HG03442 (cell line): Measurements from ENCODE around the gene CECR2.
"Not testable (repeated sequence)": the region's sequence is repeated elsewhere in the genome, so short reads cannot be mapped to it uniquely, and the experiment has no call there.

Source experiments
- ATAC-seq: cut with Tn5 transposase; IDR thresholded peaks from one replicate; pipeline ENCODE4 v1.9.1; 2021; ENCODE audit warnings: mild to moderate bottlenecking, moderate library complexity; ENCODE audit not compliant: unreplicated experiment

Gene CECR2

DNA sequence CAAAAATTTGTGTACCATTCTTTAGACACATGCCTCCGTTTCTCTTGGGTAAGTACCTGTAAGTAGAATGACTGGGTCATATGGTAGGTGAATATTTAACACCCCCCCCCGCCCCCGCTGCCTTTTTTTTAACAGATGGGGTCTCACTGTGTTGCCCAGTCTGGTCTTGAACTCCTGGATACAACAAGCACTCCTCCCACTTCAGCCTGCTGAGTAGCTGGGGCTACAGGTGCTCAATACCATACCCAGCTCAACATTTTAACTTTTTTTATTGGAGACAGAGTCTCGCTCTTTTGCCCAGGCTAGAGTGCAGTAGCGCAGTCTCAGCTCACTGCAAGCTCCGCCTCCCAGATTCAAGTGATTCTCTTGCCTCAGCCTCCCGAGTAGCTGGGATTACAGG, 32.5 kb downstream of the CECR2 start:
- no peak for ATAC-seq

DNA sequence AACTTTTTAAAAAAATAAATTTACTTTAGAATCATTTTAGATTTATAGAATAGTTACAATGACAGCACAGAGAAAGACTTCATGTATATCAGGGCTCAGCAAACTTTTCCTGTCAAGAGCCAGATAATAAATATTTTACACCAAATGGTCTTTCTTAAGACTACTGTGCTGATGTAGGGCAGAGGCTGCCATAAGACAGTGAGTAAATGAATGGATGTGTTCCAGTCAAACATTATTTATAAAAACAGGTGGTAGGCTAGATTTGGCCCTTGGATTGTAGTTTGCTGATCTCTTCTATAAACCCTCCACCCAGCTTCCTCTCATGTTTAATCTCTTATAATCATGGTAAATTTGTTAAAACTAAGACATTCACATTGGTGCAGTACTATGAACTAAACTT, 33.0 kb downstream of the CECR2 start:
- no peak for ATAC-seq

DNA sequence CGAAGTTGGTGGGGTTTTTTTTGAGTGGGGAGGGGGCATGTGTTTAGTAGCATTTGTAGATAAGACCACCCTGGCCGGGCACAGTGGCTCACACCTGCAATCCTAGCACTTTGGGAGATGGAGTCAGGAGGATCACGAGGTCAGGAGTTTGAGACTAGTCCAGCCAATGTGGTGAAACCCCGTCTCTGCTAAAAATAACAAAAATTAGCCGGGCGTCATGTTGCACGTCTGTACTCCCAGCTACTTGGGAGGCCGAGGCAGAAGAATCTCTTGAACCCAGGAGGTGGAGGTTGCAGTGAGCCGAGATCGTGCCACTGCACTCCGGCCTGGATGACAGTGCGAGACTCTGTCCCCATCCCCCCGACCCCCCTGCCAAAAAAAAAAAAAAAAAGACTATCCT, 34.6 kb downstream of the CECR2 start:
- no peak for ATAC-seq

DNA sequence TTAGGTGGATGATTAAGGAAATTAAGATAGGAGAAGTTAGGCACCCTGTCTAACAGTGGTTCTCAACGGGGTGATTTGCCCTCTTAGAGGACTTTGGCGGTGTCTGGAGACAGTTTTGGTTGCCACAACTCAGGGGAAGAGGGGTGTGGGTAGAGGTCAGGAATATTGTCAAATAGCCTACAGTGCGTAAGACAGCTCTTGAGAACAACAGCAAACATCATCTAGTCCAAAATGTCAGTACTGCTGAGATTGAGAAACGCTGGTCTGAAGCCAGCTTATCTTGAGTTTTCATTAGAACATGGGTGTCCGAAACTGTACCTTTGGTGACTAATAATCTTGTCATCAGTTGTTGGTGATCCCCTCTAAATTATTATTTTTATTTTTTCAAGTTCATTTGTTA, 38.4 kb downstream of the CECR2 start:
- ATAC-seq = no peak

GRCh38 chr22:17410576-17410975, 41.3 kb downstream of the CECR2 start:
- no peak for ATAC-seq

GRCh38 chr22:17411213-17411612, 42.0 kb downstream of the CECR2 start:
- ATAC-seq = no peak

- no peak for ATAC-seq
These were observed 43.0 kb downstream of the CECR2 start for GRCh38 chr22:17412232-17412631.

DNA sequence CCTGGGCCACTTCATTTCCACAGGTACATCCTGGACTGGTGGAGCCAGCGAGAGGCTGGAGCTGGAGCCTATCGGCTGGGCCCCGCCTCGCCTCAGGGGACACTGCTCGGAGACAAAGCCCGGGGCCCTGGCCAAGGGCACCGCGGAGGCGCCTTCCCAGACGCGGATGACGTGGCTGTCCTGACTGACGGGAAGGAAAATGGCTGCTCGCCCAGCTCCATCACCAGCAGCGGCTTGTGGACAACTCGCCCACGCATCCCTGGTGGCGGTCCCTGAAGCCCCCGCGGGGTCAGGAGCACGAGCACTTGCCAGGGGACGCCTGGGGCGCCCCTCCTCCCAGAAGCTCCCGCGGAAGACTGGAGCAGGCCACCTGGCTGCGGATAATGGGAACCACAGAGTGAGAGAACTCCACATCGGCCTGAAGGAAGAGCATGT, 49.6 kb downstream of the CECR2 start:
- no peak for ATAC-seq

- no peak for ATAC-seq
These were observed 50.1 kb downstream of the CECR2 start for GRCh38 chr22:17419348-17419747.

- ATAC-seq = no peak
These were observed 53.6 kb downstream of the CECR2 start for GRCh38 chr22:17422736-17423343.

DNA sequence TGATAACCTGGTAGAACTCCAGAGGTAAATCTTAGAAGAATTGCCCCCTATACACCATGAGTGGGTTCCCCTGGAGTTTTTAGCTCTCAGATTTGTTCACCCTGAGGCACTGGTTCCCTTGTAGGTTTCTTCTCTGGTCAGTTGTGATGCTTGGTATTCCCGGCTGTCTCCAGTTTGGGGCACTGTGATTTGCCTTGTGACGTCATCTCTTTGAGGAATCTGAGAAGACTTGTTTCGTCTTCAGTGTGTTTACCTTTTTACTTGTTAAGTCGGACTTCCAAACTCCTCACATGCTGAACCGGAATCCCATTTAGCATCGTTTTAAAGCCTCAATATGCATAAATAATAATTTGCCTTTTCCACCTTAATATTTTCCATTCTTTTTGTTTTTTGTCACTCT, 54.4 kb downstream of the CECR2 start:
- ATAC-seq = no peak

- not testable (repeated sequence) for ATAC-seq
These were observed 58.3 kb downstream of the CECR2 start for GRCh38 chr22:17427528-17427927.

- no peak for ATAC-seq
These were observed 60.3 kb downstream of the CECR2 start for GRCh38 chr22:17429516-17429915.

- no peak for ATAC-seq
These were observed 61.2 kb downstream of the CECR2 start for GRCh38 chr22:17430412-17430811.

DNA sequence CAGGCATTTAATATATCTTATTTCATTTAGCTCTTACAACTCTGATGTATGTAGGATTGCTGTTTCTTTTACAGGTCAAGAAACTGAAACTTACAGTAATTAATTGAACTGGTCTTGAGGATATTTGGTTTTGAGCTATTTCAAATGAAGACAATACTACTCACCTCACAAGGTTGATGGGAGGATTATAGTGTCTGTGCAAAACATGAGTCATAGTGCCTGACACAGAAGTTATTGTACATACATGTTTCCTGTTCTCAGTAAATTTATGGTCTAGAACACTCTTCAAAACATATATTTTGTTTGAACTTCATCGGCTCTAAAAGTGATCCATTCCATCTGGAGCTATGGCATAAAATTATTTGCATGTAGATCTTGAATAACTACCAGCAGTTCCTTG, 61.9 kb downstream of the CECR2 start:
- no peak for ATAC-seq

GRCh38 chr22:17434856-17435255, 65.6 kb downstream of the CECR2 start:
- ATAC-seq = no peak

DNA sequence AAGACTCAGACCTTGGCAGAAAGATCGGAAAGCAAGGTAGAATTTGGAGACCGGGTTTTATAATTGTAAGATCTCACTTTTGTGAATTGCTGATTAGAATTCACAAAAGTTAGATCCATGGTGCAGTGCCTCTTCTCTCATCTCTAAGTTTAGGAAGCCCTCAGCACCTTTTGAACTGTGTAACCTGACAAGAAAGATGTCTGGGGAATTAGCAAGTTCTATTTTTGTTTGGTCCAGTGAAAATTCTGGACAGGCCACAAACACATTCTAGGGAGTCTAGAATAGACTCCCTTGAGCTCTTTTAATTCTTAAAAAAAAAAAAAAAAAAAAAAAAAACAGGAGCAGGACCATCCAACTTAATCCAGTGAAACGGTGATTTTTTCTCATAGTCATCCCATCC, 66.1 kb downstream of the CECR2 start:
- ATAC-seq = no peak

- no peak for ATAC-seq
These were observed 67.2 kb downstream of the CECR2 start for GRCh38 chr22:17436382-17436980.

GRCh38 chr22:17436981-17437412, 67.7 kb downstream of the CECR2 start:
- ATAC-seq = no peak

DNA sequence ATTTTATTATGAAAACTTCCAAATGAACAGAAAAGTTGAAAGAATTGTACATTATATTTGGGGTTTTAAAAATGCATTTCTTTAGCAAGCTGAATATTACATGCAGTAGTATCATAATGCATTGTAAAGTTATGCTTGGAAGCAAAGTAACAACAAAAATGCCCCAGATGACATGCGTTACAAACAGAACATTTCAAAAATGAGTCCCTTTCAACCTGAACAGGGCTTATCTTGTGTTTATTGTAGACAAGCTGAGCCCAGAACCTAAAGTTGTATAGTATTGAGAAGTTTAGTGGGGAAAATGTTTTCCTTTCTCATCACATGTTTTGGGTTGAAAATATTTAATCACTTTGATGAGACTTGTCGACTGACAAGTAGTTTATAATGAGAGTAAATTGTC, 68.8 kb downstream of the CECR2 start:
- no peak for ATAC-seq

DNA sequence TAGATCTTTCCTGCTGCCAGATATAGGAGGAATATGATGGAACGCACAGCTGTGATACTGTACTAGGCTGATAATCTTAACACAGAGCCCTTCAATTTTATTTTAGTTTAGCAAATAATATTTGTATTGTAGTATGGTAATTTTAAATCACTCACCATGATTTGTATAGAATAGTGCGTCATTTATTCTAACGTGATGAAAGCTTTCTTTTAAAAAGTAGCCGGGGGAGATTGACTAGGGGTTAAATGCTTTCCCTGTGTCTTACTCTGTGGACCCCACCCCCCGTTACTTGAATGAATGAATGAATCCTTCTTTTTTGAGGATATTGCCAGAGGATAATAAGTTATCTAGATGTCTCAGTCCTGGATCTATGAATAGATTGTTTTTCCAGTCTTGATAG, 72.1 kb downstream of the CECR2 start:
- ATAC-seq = no peak

- no peak for ATAC-seq
These were observed 74.3 kb downstream of the CECR2 start for GRCh38 chr22:17443405-17444203.
